K562 (cell line): ENCODE measurements around the gene NMRK2. TPM values are rescaled to one million over a fixed set of nuclear protein-coding genes. Genes with fewer than 3 reads are reported as not detected.

Experiments used
- ATAC-seq: fragments of 200-7000 bp; cut with Tn5 transposase; 3 replicates; pipeline ENCODE4 v1.9.1; 2020; ENCODE audit warnings: moderate library complexity
- BruUV-seq: library from RNA; stranded (reverse); fragments of 400-500 nt; replicated peaks from 2 replicates; lab custom pipeline; 2021; lab: Mats Ljungman, UMichigan
- CTCF ChIA-PET: fragments of 300-600 bp; formaldehyde crosslinking; extraction: SDS; loops from one replicate; lab custom pipeline; 2021; ENCODE audit warnings: low intra/inter-chr PET ratio; lab: Yijun Ruan, JAX
- POLR2A ChIA-PET: fragments of 300-600, 350-650 bp; sonication (Branson Sonifier 250); formaldehyde crosslinking; extraction: SDS; loops from one replicate; lab custom pipeline; 2021; ENCODE audit warnings: antibody characterized with exemption, inconsistent platforms; lab: Yijun Ruan, JAX
- DNase-seq, 4 experiments: peaks; one replicate each; pipeline versions ENCODE4 v3.0.0 to v3.0.0-alpha.2; 2011 to 2018; ENCODE audit warnings: low spot score in 3 of 4, mixed read lengths in 3 of 4; ENCODE audit errors: extremely low read depth in 1 of 4
- FAIRE-seq: peaks from 2 replicates; lab custom pipeline; 2011; peaks lifted over from hg19 to GRCh38; lab: Jason Lieb, UNC
- H2AFZ ChIP-seq: 2 replicates; pipeline ENCODE4 v1.6.0; 2011; ENCODE audit warnings: low read depth, low read length, control low read depth, inconsistent platforms
- H3K27ac ChIP-seq: fragments of 200-600 bp; 3 replicates; pipeline ENCODE4 v1.8.0; 2011; ENCODE audit warnings: low read depth, mild to moderate bottlenecking, control low read depth, inconsistent platforms, low read length, moderate library complexity, mixed read lengths; ENCODE audit errors: extremely low read depth
- H3K27me3 ChIP-seq, 2 experiments: fragments of 300-600 bp in 1 of 2; 2 replicates in 1 of 2; 3 replicates in 1 of 2; pipeline versions ENCODE4 v1.6.0 to v1.8.0; 2011; ENCODE audit warnings: inconsistent platforms in 2 of 2, low read length in 2 of 2, mild to moderate bottlenecking in 1 of 2, mixed read lengths in 1 of 2, moderate library complexity in 1 of 2; ENCODE audit not compliant: control insufficient read depth in 2 of 2, insufficient read depth in 2 of 2
- H3K36me3 ChIP-seq: fragments of 300-600 bp; 3 replicates; pipeline ENCODE4 v1.8.0; 2011; ENCODE audit warnings: mild to moderate bottlenecking, low read length, inconsistent platforms; ENCODE audit not compliant: control insufficient read depth, insufficient read depth
- H3K4me1 ChIP-seq, 2 experiments: fragments of 200-600 bp in 1 of 2; replicated peaks in 1 of 2; 2 replicates in 1 of 2; 3 replicates in 1 of 2; pipeline versions ENCODE4 v1.5.1 to v1.8.0; 2011; ENCODE audit warnings: inconsistent platforms in 2 of 2, low read length in 2 of 2, mild to moderate bottlenecking in 1 of 2, mixed read lengths in 1 of 2, moderate library complexity in 1 of 2; ENCODE audit not compliant: control insufficient read depth in 2 of 2, insufficient read depth in 2 of 2
- H3K4me2 ChIP-seq: 2 replicates; pipeline ENCODE4 v1.6.1; 2011; ENCODE audit warnings: low read length, control low read depth, inconsistent platforms, mixed read lengths; ENCODE audit not compliant: insufficient read depth
- H3K4me3 ChIP-seq: fragments of 200-600 bp; sonication (generic), shearing (Covaris generic); 2 replicates; pipeline ENCODE4 v1.5.1; 2016; ENCODE audit warnings: control low read depth, inconsistent platforms
- H3K79me2 ChIP-seq: fragments of 200-600 bp; 3 replicates; pipeline ENCODE4 v1.8.0; 2011; ENCODE audit warnings: low read length, inconsistent platforms; ENCODE audit not compliant: control insufficient read depth, insufficient read depth
- H3K9ac ChIP-seq, 2 experiments: 2 replicates each; pipeline versions ENCODE4 v1.6.0 to v1.6.1; 2011; ENCODE audit warnings: low read depth in 2 of 2, low read length in 2 of 2, control low read depth in 1 of 2, inconsistent platforms in 1 of 2, mild to moderate bottlenecking in 1 of 2, mixed read lengths in 1 of 2; ENCODE audit not compliant: insufficient read depth in 1 of 2
- H3K9me1 ChIP-seq: one replicate; pipeline ENCODE4 v1.6.0; 2011; ENCODE audit warnings: inconsistent platforms, mild to moderate bottlenecking, low read length, moderate library complexity; ENCODE audit not compliant: control insufficient read depth, insufficient read depth
- H3K9me3 ChIP-seq: replicated peaks from 2 replicates; pipeline ENCODE4 v1.5.1; 2011; ENCODE audit warnings: low read depth, low read length, inconsistent platforms; ENCODE audit not compliant: control insufficient read depth, insufficient read depth
- H4K20me1 ChIP-seq: replicated peaks from 2 replicates; pipeline ENCODE4 v1.6.1; 2011; ENCODE audit warnings: low read length, inconsistent platforms, mixed read lengths; ENCODE audit not compliant: control insufficient read depth, insufficient read depth
- NFATC3 ChIP-seq: fragments of 450-650 bp; IDR thresholded peaks from 2 replicates; pipeline ENCODE4 v1.6.1; 2017; ENCODE audit warnings: mild to moderate bottlenecking
- POLR2G ChIP-seq: fragments of 200-400 bp; formaldehyde crosslinking; IDR thresholded peaks from 2 replicates; pipeline ENCODE4 v1.6.1; 2017; ENCODE audit warnings: low read depth, mild to moderate bottlenecking, antibody characterized with exemption, low read length, moderate library complexity
- RBFOX2 ChIP-seq: fragments of 200-400 bp; formaldehyde crosslinking; IDR thresholded peaks from 2 replicates; pipeline ENCODE4 v1.6.1; 2017; ENCODE audit warnings: low read depth, mild to moderate bottlenecking, low read length, moderate library complexity
- RFX7 ChIP-seq: fragments of 250-450 bp; sonication (Bioruptor Pico); IDR thresholded peaks from 2 replicates; pipeline ENCODE4 v1.5.1; 2021; ENCODE audit warnings: mild to moderate bottlenecking
- TFAM ChIP-seq: fragments of 250-450 bp; sonication (Bioruptor Pico); conservative IDR thresholded peaks from 2 replicates; pipeline ENCODE4 v1.5.0; 2021; ENCODE audit warnings: mild to moderate bottlenecking, moderate library complexity
- ZNF431 ChIP-seq: sonication (generic); formaldehyde crosslinking; IDR thresholded peaks from 2 replicates; pipeline ENCODE4 v1.8.0; 2022; ENCODE audit warnings: mild to moderate bottlenecking, missing genetic modification reagents
- ZNF512 ChIP-seq: IDR thresholded peaks from 2 replicates; pipeline ENCODE4 v1.6.1; 2016; ENCODE audit warnings: missing genetic modification characterization, missing compliant biosample characterization
- WGBS: fragments of 100-300 bp; shearing (Covaris generic); methylation state at CpG from one replicate; pipeline ENCODE4 v1.1.6; 2016; ENCODE audit warnings: low coverage, mixed read lengths; ENCODE audit not compliant: insufficient coverage; ENCODE audit errors: missing lambda C conversion rate; 5-methylcytosine and 5-hydroxymethylcytosine counted together
- in situ Hi-C: fragments of 300-500 bp; cut with MboI; formaldehyde crosslinking; loops from 4 replicates; pipeline ENCODE4 v1.15.0; 2018; ENCODE audit warnings: inconsistent platforms, mixed read lengths
- intact Hi-C: fragments of 100-400 bp; cut with micrococcal nuclease; formaldehyde crosslinking; loops from 2 replicates; pipeline ENCODE4 v1.14.2; 2022
- polyA plus RNA-seq, 8 experiments: library from polyadenylated mRNA; depleted of rRNA in 4 of 8; stranded (reverse) in 5 of 8; unstranded in 3 of 8; fragments of >200 nt; fragmentation: Nextera tagmentation in 2 of 8; fragmentation: Illumina TruSeq in 1 of 8; extraction: Ambion mirVana in 2 of 8; extraction: Trizol in 1 of 8; gene quantifications; 2 replicates each; pipeline versions ENCODE4 v1.2.1 to v1.2.3, GENCODE V29; 2011 to 2014; ENCODE audit warnings: inconsistent platforms in 1 of 8, missing spikeins in 1 of 8
- total RNA-seq, 7 experiments: library from RNA; depleted of rRNA in 6 of 7; stranded (reverse); fragments of >200 nt in 6 of 7; fragmentation: Illumina TruSeq in 2 of 7; extraction: Trizol in 2 of 7; gene quantifications; 2 replicates each; pipeline versions ENCODE4 v1.2.1 to v1.2.3, GENCODE V29; 2011 to 2021; ENCODE audit warnings: low replicate concordance in 1 of 7

Gene NMRK2
- total and polyA plus RNA-seq, 9 of the 15 experiments (the other 6 are each of a cell fraction or from before 2014, with no cell fraction given) = not detected

- no TSS peak for BruUV-seq
- no peak overlapping the region for H2AFZ ChIP-seq
- no peak overlapping the region for H3K4me3 ChIP-seq
- no peak for ATAC-seq
- H3K4me1 ChIP-seq = peaks cover 0 to 25% of the 10 kb centered on the region in 2 experiments; a peak in 2 of 5 replicates
- no peaks in the 10 kb centered on the region for H3K27me3 ChIP-seq
- in situ Hi-C loops = no loop called here
- H3K9ac ChIP-seq = no peak overlapping the region
- H3K4me2 ChIP-seq = no peak overlapping the region
- H3K36me3 ChIP-seq = peaks cover 66% of the 10 kb centered on the region; the same call in 2 of the 3 replicates
- no peak for DNase-seq
- no peaks in the 10 kb centered on the region for H3K9me3 ChIP-seq
- no peaks in the 10 kb centered on the region for H3K79me2 ChIP-seq
- ChIA-PET CTCF (no interaction called here), POLR2A (interaction anchor here (0.6 to 2.5 kb wide), 3 partner anchors 9 to 184 kb away, joined by 3 to 9 read pairs (median 3); no protein-coding TSS in a partner anchor)
- no peaks in the 10 kb centered on the region for H3K9me1 ChIP-seq
- TF ChIP-seq TFAM (CRISPR knock-in tag) = no peak
- no peak for TF ChIP-seq ZNF431 (CRISPR knock-in tag)
- no peak for TF ChIP-seq NFATC3
- TF ChIP-seq RFX7 (CRISPR knock-in tag) = no peak
- 97% methylated on average over 9 of the region's 15 CpGs for WGBS
- no peaks in the 10 kb centered on the region for H4K20me1 ChIP-seq
- H3K27ac ChIP-seq = no peak overlapping the region
- FAIRE-seq = no peak
- intact Hi-C loops = no loop called here
Measured at GRCh38 chr19:3959766-3960131, 26.9 kb downstream of the NMRK2 start.

DNA sequence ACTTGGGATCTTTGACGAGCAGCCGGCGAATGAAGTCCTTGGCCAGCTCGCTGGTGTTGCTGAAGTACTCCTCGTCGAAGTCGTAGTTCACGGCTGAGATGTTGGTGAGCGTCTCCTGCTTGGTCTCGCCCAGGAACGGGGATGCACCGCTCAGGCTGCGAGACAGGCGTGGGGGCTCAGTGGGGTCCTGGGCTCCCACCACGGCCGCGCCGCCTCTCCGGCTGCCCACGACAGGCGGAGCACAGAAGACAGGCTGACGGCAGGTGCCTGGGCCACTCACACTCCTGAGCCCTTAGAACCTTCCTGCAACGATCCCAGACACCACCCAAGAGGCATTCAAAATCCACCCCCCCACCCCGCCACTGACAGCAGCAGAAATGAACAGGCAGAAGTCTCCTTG, 28.1 kb downstream of the NMRK2 start:
- POLR2A ChIA-PET = no interaction called here
- intact Hi-C loops = no loop called here
- WGBS = 96% methylated on average over 16 of the region's 24 CpGs
- no peak overlapping the region for H3K4me3 ChIP-seq
- DNase-seq (no peak), FAIRE-seq (no peak), ATAC-seq (no peak)
- H3K4me2 ChIP-seq = no peak overlapping the region
- no peaks in the 10 kb centered on the region for H3K27me3 ChIP-seq
- H3K9me1 ChIP-seq = no peaks in the 10 kb centered on the region
- in situ Hi-C loops = no loop called here
- H3K27ac ChIP-seq = no peak overlapping the region
- H2AFZ ChIP-seq = no peak overlapping the region
- H3K9me3 ChIP-seq = no peaks in the 10 kb centered on the region
- no peaks in the 10 kb centered on the region; the same call in 2 of the 3 replicates for H3K79me2 ChIP-seq
- peak; percentile 51; the same call in 1 of the 2 replicates for TF ChIP-seq POLR2G
- no peak for TF ChIP-seq ZNF512 (tag)
- TF ChIP-seq RBFOX2 = peak; percentile 45; the same call in 1 of the 2 replicates
- no peaks in the 10 kb centered on the region for H4K20me1 ChIP-seq
- H3K9ac ChIP-seq = no peak overlapping the region; a peak in 1 of 4 replicates
- CTCF ChIA-PET = no interaction called here
- BruUV-seq = no TSS peak
- peaks cover 77% of the 10 kb centered on the region; the same call in 2 of the 3 replicates for H3K36me3 ChIP-seq
- H3K4me1 ChIP-seq = peaks cover 0 to 20% of the 10 kb centered on the region in 2 experiments; a peak in 2 of 5 replicates
